ENCODE measurements around the gene MEDAG. TPM values are rescaled to one million over a fixed set of nuclear protein-coding genes. Genes with fewer than 3 reads are reported as not detected.
"Not testable (repeated sequence)": the region's sequence is repeated elsewhere in the genome, so short reads cannot be mapped to it uniquely, and the experiment has no call there.

The MEDAG gene
- total RNA-seq, 2 experiments from 2014 or later, result not detected

GRCh38 chr13:30925429-30925828, 19.4 kb downstream of the MEDAG start:
- intact Hi-C loops (cut with micrococcal nuclease), result no loop called here
- H3K27ac Mint-ChIP-seq, result no peak overlapping the region
- H3K36me3 Mint-ChIP-seq (ENCODE audit: low read depth), result no peaks in the 10 kb centered on the region
- no peaks in the 10 kb centered on the region for H3K9me3 Mint-ChIP-seq
- POLR2A ChIA-PET, result no interaction called here
- no peak for TF ChIP-seq CTCF (IDR thresholded peaks at IDR 0.05)
- CTCF ChIA-PET, result interaction anchor here (1.2 kb wide), 1 partner anchor 120 kb away, joined by 4 read pairs; no protein-coding TSS in a partner anchor
- DNase-seq (no peak), ATAC-seq (peak; percentile 39)
- peaks cover 15% of the 10 kb centered on the region for H3K4me1 Mint-ChIP-seq (ENCODE audit: low read depth)
- peaks cover 29% of the 10 kb centered on the region for H3K27me3 Mint-ChIP-seq
- H3K4me3 Mint-ChIP-seq, result no peak overlapping the region

GRCh38 chr13:30926781-30927180, 20.7 kb downstream of the MEDAG start:
- Mint-ChIP-seq H3K4me3 (no peak overlapping the region), H3K27me3 (peaks cover 30% of the 10 kb centered on the region), H3K4me1 (ENCODE audit: low read depth) (peaks cover 15% of the 10 kb centered on the region), H3K27ac (no peak overlapping the region), H3K36me3 (ENCODE audit: low read depth) (no peaks in the 10 kb centered on the region), H3K9me3 (no peaks in the 10 kb centered on the region)
- no peak for TF ChIP-seq CTCF (IDR thresholded peaks at IDR 0.05)
- ChIA-PET CTCF (no interaction called here), POLR2A (no interaction called here)
- intact Hi-C loops (cut with micrococcal nuclease), result no loop called here
- DNase-seq, result no peak
- no peak for ATAC-seq

GRCh38 chr13:30927188-30927587, 21.1 kb downstream of the MEDAG start:
- H3K27ac Mint-ChIP-seq; POLR2A ChIA-PET; intact Hi-C loops (cut with micrococcal nuclease); CTCF ChIA-PET; H3K36me3 Mint-ChIP-seq (ENCODE audit: low read depth); H3K9me3 Mint-ChIP-seq; H3K4me3 Mint-ChIP-seq: not testable (repeated sequence)
- Mint-ChIP-seq H3K27me3 (peaks cover 34% of the 10 kb centered on the region), H3K4me1 (ENCODE audit: low read depth) (peaks cover 15% of the 10 kb centered on the region)
- DNase-seq, result peak; percentile 13
- peak; percentile 49 for ATAC-seq

GRCh38 chr13:30927595-30927994, 21.5 kb downstream of the MEDAG start:
- CTCF ChIA-PET, result no interaction called here
- Mint-ChIP-seq H3K4me3 (no peak overlapping the region), H3K36me3 (ENCODE audit: low read depth) (no peaks in the 10 kb centered on the region), H3K4me1 (ENCODE audit: low read depth) (peaks cover 15% of the 10 kb centered on the region), H3K27ac (no peak overlapping the region), H3K27me3 (peaks cover 37% of the 10 kb centered on the region), H3K9me3 (no peaks in the 10 kb centered on the region)
- POLR2A ChIA-PET, result no interaction called here
- DNase-seq (peak; percentile 12), ATAC-seq (peak; percentile 55)
- TF ChIP-seq CTCF (IDR thresholded peaks at IDR 0.05), result no peak
- intact Hi-C loops (cut with micrococcal nuclease), result no loop called here

GRCh38 chr13:30928978-30929377, 22.9 kb downstream of the MEDAG start:
- Mint-ChIP-seq H3K27me3 (peaks cover 37% of the 10 kb centered on the region), H3K27ac (no peak overlapping the region), H3K36me3 (ENCODE audit: low read depth) (no peaks in the 10 kb centered on the region), H3K4me1 (ENCODE audit: low read depth) (peaks cover 15% of the 10 kb centered on the region), H3K4me3 (no peak overlapping the region), H3K9me3 (no peaks in the 10 kb centered on the region)
- ChIA-PET POLR2A (no interaction called here), CTCF (interaction anchor here (1.5 kb wide), 1 partner anchor 115 kb away, joined by 5 read pairs; no protein-coding TSS in a partner anchor)
- TF ChIP-seq CTCF (IDR thresholded peaks at IDR 0.05), result no peak
- ATAC-seq, result no peak
- intact Hi-C loops (cut with micrococcal nuclease), result no loop called here
- no peak for DNase-seq

Measured in activated CD8-positive, alpha-beta T cell treated with anti-CD3 and anti-CD28 coated beads for 36 hours (primary cell).